ENCODE data around the gene FZD4.
"Not testable (repeated sequence)": the region's sequence is repeated elsewhere in the genome, so short reads cannot be mapped to it uniquely, and the experiment has no call there.

FZD4 gene

GRCh38 chr11:86972734-86973133, 17.5 kb upstream of the FZD4 start:
- DNase-seq = no peak

GRCh38 chr11:86969258-86969657, 14.1 kb upstream of the FZD4 start:
- no peak for DNase-seq

- not testable (repeated sequence) for DNase-seq
Observed at GRCh38 chr11:86967601-86968000, 12.4 kb upstream of the FZD4 start.

DNA sequence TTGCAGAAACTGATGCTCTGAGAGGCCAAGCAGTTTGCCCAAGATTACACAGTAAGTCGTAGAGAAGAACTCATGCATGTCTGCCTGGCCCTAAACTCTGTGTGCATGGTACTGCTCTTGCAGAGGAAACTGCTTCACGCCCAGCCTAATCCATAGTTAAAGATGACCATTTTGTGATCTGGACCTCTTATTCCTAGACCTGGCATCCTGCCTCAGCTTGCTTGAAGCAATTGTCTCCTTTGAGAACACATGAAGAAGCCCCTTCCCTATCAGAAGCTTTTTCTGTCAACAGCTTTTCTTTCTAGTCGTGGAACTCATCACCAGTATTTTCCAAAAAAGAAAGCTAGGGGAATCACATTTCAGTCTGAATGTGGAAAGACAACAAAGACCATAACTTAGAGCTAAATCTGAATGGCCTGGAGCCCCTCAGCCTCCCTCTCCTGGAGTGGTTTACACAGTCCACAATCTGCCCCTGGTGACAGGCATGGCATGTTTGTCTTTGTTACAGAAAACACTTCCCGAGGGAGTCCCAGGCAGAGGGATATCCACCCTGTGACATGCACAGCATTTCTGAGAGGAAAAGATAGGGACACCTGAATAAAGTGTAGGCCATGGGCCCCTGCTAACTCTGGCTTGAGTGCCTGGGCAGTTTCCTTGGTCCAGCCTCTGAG, 2.9 kb upstream of the FZD4 start:
- DNase-seq = no peak

DNA sequence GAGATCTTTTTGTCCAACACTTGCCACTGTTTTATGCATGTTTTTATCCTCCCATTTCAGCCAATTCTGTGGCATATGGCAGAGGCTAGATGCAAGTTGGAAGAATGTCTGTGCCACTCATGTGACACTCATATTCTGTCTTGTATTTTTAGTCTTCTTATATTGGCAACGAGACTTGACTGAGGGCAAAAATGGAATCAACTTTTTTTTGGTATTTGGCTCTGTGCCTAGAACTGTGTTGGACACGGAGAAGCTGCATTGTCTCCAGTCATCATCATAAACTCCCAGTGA, 1.7 kb upstream of the FZD4 start:
- DNase-seq = no peak

DNA sequence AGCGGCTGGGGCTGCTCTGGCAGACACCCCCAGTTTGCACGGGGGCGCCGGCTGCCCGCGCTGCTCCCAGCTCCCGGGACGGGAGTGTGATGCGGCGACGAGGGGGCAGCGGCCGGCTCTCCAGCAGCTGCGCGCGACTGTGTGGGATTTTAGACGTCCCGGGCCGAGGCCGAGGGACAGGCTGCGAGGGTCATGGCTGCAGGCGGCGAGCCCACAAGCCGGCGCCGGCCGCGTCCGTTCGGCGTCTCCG, 159 bp downstream of the FZD4 start:
- no peak for DNase-seq

GRCh38 chr11:86954269-86955110, 705 bp downstream of the FZD4 start:
- no peak for DNase-seq

- no peak for DNase-seq
Observed at GRCh38 chr11:86952221-86952875, 2.8 kb downstream of the FZD4 start.

- DNase-seq = no peak
Observed at GRCh38 chr11:86951706-86952105, 3.5 kb downstream of the FZD4 start.

GRCh38 chr11:86950661-86950995, 4.6 kb downstream of the FZD4 start:
- DNase-seq = no peak

DNA sequence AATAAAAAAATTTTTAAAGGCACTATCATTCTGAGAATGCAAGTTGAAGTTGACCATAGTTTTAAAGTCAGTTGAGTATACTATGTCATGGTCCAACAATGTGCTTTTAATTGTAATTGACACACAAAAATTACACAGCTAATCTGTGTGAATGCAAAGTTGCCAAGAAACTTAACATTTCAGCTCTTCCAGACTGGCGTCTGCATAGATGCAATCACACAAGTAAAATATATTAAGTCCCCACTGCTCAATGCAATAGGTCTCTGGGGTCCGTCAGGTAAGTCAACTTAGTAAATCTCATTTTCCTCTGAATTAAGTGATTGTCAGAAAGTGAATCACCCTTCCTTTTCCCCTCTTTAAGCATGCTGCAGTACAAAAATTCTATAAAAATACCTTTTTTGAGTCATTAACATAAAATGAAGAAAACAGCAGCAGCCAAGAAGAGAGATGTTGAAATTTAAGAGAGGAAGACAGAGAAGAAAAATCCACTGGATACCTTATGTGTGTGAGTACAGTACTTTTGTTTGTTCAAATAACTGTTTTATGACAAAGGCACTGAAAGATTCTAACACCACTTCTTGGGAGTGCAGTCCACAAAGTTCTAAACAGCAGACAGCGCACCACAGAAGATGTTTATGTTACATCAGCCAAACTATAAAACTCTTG, 5.1 kb downstream of the FZD4 start:
- DNase-seq = no peak

GRCh38 chr11:86948733-86949132, 6.5 kb downstream of the FZD4 start:
- no peak for DNase-seq

DNA sequence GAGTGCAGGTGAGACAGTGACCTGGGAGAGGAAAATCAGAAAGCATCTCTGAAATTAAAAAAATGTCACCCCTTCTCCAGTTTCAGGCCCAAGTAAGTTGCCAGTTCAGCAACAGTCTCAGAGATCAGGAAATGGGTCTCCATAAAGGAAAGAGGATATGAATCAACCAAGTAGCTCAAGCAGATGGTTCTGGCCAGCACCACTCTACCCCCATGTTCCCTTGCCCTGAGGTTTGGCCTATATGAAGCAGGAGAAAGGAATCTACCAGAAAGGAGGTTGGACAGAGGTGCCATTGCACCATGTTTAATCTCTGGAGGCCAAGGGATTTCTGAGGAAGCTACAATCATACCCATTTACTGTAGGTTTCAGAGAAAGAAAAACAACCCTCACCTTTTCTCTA, 7.7 kb downstream of the FZD4 start:
- DNase-seq = no peak

GRCh38 chr11:86943505-86943904, 11.7 kb downstream of the FZD4 start:
- DNase-seq = not testable (repeated sequence)

GRCh38 chr11:86941871-86942599, 13.2 kb downstream of the FZD4 start:
- no peak for DNase-seq

DNA sequence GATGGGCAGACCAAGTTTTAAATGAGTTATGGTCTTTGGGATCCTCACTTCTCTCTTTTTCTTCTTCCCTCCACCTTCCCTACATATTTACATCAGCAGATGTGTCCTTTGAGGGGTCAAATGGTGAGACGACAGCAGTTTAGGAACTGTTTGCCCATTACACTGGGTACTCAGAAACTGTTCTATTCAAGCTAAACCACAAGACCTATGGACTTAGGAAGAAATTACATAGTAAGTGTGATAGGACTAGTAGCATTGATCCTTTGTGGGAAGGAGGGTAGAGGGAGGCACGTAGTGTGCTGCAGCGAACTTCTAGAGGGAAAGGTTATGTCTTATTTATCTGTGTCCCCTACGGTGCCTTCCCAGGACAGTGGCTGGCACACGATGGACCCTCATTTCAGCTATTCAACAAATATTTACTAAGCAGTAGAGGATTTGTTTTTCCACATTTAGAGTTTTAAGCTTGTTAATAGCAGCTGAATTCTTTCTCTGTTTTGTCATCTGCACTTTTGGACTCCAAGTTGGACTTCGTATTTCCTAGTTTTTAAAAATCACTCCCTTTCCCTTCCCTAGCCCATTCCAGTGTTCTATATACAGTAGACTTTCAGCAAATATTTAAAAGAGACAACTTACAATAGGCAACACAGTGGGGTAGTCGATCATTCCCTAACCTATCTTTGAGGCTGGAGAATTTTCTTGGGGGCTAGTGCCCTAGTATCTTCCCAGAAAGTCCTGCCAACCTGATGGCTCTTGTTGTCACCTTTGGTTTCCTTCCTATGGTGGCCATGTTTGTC, 13.9 kb downstream of the FZD4 start:
- DNase-seq = no peak

DNA sequence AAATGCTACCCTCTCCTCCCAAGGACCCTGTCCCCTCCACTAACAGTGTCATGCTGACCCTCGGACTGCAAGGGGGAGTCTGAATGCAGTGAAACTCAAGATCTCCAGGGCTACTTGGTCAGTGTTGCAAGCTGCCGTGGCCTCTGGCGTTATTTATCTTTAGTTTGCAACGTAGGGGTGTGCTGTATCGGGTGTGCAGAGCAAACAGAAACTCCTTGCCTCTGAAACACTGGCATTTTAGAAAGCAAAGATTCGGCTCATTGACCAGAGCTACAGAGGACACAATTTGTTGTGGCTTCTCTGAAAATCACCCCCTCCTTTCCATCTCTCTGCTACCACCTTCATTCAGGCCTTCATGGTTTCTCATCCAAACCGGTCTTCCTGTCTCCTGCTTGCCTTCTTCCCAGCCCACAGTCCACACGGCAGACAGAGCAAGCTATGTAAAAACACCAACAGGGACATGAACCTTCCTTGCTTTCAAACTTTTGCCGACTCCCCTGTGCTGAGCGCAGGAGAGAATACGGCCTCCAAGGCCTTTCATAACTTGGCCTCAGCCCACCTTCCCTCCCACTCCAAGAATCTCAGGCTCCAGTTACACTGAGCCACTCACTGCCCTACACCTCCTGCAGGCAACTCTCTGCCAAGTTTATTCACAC, 14.9 kb downstream of the FZD4 start:
- no peak for DNase-seq

DNA sequence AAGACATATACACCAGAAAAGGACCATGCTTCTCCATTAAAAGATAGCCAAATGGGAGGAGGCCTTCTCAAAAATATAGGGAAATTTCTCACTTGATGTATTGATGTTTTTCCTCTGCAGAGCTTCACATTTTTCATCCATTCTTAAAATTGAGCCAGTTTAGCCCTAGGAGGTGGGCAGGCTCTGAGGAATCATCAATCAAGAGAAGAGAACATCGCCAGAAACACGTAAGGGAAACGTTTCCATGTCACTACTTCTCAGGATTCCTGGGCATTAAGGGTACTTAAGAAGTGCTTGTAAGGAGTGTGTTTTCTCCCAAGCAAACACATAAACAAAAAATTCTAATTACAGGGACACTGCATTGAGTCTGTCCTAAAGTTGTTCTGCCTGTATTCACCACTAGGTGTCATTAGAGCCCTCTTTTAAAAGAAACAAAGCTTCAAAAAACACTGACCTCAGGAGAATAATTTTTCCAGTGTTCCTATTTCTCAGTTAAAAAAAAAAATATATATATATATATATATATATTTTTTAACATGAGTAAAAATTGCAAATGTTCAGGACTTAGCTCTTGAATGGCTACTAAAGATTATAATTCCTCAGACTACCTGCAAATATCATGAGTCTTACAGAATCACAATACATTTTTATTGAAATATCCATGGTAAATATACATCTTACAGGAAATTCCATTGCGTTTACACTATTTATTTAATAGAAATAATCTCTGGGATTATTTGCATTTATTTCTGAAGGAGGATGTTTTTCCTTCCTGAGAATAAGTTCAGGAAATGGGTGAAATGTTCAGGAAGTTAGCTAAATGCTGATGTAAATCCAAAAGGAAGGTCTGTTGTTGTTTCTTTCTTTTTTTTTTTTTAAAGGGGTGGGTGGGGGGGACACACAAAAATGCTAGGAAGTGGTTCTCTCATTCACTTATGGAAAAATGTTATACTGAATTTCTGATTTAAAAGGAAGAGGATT, 16.0 kb downstream of the FZD4 start:
- DNase-seq = peak; percentile 46

DNA sequence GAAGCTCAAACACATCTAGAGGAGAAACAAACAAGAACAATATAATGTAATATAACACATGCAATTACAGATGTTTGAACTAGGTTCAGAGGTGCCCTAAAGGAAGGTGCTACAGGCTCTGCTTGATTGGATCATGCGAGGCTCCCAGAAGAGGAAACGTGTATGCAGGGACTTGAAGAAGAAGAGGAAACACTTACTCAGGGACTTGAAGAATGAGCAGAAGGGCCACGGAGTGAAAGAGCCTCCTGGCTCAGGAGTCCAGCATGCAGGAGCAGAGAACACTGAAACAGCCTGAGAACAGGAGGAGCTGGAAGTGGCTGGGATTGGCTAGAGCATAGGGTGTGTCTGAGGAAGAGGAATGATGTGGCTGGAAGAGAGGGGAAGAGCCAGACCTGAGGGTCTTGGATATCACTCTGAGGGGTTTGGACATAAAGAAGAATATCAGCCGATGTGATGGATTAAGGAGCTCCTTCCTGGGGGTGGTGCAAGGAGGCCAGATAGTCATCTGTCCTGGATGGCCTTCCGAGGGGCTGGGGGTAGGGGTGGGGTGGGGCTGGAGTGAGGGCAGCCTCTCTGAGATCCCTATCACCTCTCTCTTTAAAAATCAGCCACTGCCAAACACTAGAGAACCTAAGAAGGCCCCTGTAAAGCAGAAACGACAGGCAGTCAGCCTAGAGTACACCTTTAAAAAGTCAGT, 16.8 kb downstream of the FZD4 start:
- no peak for DNase-seq

DNA sequence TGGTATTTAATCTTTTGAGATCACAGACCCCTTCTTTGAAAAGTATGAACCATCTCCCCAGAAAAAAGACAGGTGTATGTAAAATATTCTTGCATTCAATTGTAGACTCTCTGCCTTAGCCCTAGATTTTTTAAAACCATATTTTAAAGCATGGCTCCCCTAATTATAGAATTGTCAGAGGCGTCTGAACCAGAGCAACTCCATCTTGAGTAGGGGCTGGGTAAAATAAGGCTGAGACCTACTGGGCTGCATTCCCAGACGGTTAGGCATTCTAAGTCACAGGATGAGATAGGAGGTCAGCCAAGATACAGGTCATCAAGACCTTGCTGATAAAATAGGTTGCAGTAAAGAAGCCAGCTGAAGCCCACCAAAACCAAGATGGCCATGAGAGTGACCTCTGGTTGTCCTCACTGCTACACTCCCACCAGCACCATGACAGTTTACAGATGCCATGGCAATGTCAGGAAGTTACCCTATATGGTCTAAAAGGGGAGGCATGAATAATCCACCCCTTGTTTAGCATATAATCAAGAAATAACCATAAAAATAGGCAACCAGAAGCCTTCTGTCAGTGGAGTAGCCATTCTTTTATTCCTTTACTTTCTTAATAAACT, 17.9 kb downstream of the FZD4 start:
- not testable (repeated sequence) for DNase-seq
